GM12878 (cell line): ENCODE data around the gene PTPDC1.

Experiments
- BHLHE40 ChIP-seq, 2 experiments: fragments of 450-650 bp in 1 of 2; IDR thresholded peaks; 2 replicates each; pipeline ENCODE4 v1.6.1; 2011 to 2017; ENCODE audit warnings: low read depth in 2 of 2, borderline replicate concordance in 1 of 2, improper control_type of control experiment in 1 of 2, low read length in 1 of 2, mild to moderate bottlenecking in 1 of 2
- CHD4 ChIP-seq: fragments of 200-600 bp; sonication (generic); IDR thresholded peaks from 2 replicates; pipeline ENCODE4 v1.6.1; 2016; ENCODE audit warnings: mild to moderate bottlenecking
- IKZF1 ChIP-seq: fragments of 450-650 bp; conservative IDR thresholded peaks from 2 replicates; pipeline ENCODE4 v1.6.1; 2017; ENCODE audit warnings: antibody characterized with exemption, mild to moderate bottlenecking
- NR2C2 ChIP-seq: IDR thresholded peaks from 2 replicates; pipeline ENCODE4 v1.6.1; 2011; ENCODE audit warnings: borderline replicate concordance, low read depth; ENCODE audit not compliant: control insufficient read depth, insufficient read length
- POLR2AphosphoS5 ChIP-seq: IDR thresholded peaks from 2 replicates; pipeline ENCODE4 v1.6.1; 2011; ENCODE audit warnings: mild to moderate bottlenecking, low read length, inconsistent platforms
- RAD21 ChIP-seq: IDR thresholded peaks from 2 replicates; pipeline ENCODE4 v1.6.1; 2011; ENCODE audit warnings: mild to moderate bottlenecking, low read depth, low read length, moderate library complexity; ENCODE audit not compliant: insufficient read depth
- SIN3A ChIP-seq: IDR thresholded peaks from 2 replicates; pipeline ENCODE4 v1.6.1; 2012; ENCODE audit warnings: low read depth, low read length, improper control_type of control experiment
- SP1 ChIP-seq: IDR thresholded peaks from one replicate; pipeline ENCODE4 v1.6.1; 2011; ENCODE audit warnings: low read depth, low read length
- TAF1 ChIP-seq: IDR thresholded peaks from 2 replicates; pipeline ENCODE4 v1.6.1; 2011; ENCODE audit warnings: mild to moderate bottlenecking, low read depth, low read length, borderline replicate concordance
- TF ChIP-seq, protein P1 (sequence below): IDR thresholded peaks from 2 replicates; pipeline ENCODE4 v1.6.1; 2011; ENCODE audit warnings: low read depth, mild to moderate bottlenecking, low read length, moderate library complexity, borderline replicate concordance; ENCODE audit errors: extremely low read depth
- TF ChIP-seq, protein P2 (sequence below): fragments of 450-650 bp; IDR thresholded peaks from 2 replicates; pipeline ENCODE4 v1.6.1; 2016; ENCODE audit warnings: mild to moderate bottlenecking
- TF ChIP-seq, protein P3 (sequence below): IDR thresholded peaks from 2 replicates; pipeline ENCODE4 v1.6.1; 2012; ENCODE audit warnings: mild to moderate bottlenecking, low read depth, low read length
- TF ChIP-seq, protein P4 (sequence below), 3 experiments: IDR thresholded peaks in 2 of 3; conservative IDR thresholded peaks in 1 of 3; 2 replicates each; pipeline ENCODE4 v1.5.1; 2011; ENCODE audit warnings: low read depth in 3 of 3, low read length in 3 of 3, mild to moderate bottlenecking in 3 of 3, control low read depth in 2 of 3, moderate library complexity in 2 of 3, inconsistent platforms in 1 of 3, mixed read lengths in 1 of 3; ENCODE audit not compliant: control insufficient read depth in 2 of 3, insufficient read depth in 1 of 3; ENCODE audit errors: extremely low read depth in 1 of 3
- TF ChIP-seq, protein P5 (sequence below): IDR thresholded peaks from 2 replicates; pipeline ENCODE4 v1.6.1; 2011; ENCODE audit warnings: low read depth, low read length, improper control_type of control experiment, borderline replicate concordance

DNA sequence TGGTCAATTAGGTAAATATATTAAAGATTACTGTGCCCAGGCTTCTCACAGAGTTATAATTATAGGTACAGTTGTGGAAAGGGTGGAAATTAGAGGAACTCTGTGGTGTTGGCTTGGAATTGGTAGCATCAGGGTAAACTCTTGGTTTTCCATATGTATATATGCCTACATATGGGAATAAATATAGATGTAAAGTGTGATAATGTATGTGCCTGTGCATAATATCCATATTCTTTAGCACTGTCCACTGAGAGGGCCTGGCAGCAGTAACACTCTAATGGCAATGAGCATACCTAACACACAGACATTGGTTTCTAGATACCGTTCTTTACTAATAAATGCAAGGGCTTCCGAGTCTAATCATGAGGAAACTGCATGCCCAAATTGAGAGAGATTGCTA is 4.0 kb upstream of the PTPDC1 start:
- TF ChIP-seq, protein P1, sequence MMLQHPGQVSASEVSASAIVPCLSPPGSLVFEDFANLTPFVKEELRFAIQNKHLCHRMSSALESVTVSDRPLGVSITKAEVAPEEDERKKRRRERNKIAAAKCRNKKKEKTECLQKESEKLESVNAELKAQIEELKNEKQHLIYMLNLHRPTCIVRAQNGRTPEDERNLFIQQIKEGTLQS, result no peak
- TF ChIP-seq IKZF1, result no peak
- TF ChIP-seq SIN3A, result no peak
- no peak for TF ChIP-seq NR2C2
- no peak for TF ChIP-seq TAF1
- TF ChIP-seq SP1, result no peak
- no peak for TF ChIP-seq BHLHE40 (IDR thresholded peaks at IDR 0.05; ENCODE audit: borderline replicate concordance in 1 of 2, low read depth in 2 of 2, low read length in 1 of 2)
- TF ChIP-seq POLR2AphosphoS5, result no peak
- no peak for TF ChIP-seq RAD21
- TF ChIP-seq CHD4, result no peak
- TF ChIP-seq, protein P2, sequence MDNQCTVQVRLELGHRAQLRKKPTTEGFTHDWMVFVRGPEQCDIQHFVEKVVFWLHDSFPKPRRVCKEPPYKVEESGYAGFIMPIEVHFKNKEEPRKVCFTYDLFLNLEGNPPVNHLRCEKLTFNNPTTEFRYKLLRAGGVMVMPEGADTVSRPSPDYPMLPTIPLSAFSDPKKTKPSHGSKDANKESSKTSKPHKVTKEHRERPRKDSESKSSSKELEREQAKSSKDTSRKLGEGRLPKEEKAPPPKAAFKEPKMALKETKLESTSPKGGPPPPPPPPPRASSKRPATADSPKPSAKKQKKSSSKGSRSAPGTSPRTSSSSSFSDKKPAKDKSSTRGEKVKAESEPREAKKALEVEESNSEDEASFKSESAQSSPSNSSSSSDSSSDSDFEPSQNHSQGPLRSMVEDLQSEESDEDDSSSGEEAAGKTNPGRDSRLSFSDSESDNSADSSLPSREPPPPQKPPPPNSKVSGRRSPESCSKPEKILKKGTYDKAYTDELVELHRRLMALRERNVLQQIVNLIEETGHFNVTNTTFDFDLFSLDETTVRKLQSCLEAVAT, result no peak
- TF ChIP-seq, protein P3, sequence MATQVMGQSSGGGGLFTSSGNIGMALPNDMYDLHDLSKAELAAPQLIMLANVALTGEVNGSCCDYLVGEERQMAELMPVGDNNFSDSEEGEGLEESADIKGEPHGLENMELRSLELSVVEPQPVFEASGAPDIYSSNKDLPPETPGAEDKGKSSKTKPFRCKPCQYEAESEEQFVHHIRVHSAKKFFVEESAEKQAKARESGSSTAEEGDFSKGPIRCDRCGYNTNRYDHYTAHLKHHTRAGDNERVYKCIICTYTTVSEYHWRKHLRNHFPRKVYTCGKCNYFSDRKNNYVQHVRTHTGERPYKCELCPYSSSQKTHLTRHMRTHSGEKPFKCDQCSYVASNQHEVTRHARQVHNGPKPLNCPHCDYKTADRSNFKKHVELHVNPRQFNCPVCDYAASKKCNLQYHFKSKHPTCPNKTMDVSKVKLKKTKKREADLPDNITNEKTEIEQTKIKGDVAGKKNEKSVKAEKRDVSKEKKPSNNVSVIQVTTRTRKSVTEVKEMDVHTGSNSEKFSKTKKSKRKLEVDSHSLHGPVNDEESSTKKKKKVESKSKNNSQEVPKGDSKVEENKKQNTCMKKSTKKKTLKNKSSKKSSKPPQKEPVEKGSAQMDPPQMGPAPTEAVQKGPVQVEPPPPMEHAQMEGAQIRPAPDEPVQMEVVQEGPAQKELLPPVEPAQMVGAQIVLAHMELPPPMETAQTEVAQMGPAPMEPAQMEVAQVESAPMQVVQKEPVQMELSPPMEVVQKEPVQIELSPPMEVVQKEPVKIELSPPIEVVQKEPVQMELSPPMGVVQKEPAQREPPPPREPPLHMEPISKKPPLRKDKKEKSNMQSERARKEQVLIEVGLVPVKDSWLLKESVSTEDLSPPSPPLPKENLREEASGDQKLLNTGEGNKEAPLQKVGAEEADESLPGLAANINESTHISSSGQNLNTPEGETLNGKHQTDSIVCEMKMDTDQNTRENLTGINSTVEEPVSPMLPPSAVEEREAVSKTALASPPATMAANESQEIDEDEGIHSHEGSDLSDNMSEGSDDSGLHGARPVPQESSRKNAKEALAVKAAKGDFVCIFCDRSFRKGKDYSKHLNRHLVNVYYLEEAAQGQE, result no peak
- TF ChIP-seq, protein P4, sequence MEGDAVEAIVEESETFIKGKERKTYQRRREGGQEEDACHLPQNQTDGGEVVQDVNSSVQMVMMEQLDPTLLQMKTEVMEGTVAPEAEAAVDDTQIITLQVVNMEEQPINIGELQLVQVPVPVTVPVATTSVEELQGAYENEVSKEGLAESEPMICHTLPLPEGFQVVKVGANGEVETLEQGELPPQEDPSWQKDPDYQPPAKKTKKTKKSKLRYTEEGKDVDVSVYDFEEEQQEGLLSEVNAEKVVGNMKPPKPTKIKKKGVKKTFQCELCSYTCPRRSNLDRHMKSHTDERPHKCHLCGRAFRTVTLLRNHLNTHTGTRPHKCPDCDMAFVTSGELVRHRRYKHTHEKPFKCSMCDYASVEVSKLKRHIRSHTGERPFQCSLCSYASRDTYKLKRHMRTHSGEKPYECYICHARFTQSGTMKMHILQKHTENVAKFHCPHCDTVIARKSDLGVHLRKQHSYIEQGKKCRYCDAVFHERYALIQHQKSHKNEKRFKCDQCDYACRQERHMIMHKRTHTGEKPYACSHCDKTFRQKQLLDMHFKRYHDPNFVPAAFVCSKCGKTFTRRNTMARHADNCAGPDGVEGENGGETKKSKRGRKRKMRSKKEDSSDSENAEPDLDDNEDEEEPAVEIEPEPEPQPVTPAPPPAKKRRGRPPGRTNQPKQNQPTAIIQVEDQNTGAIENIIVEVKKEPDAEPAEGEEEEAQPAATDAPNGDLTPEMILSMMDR (IDR thresholded peaks at IDR 0.05 in 2 of 3, conservative IDR thresholded peaks at IDR 0.05 in 1 of 3; ENCODE audit: control insufficient read depth in 2 of 3, extremely low read depth in 1 of 3, insufficient read depth in 1 of 3, low read depth in 3 of 3, low read length in 3 of 3), result no peak
- TF ChIP-seq, protein P5, sequence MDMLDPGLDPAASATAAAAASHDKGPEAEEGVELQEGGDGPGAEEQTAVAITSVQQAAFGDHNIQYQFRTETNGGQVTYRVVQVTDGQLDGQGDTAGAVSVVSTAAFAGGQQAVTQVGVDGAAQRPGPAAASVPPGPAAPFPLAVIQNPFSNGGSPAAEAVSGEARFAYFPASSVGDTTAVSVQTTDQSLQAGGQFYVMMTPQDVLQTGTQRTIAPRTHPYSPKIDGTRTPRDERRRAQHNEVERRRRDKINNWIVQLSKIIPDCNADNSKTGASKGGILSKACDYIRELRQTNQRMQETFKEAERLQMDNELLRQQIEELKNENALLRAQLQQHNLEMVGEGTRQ, result no peak
